ENCODE data around the gene PDE2A.
"Not testable (repeated sequence)": the region's sequence is repeated elsewhere in the genome, so short reads cannot be mapped to it uniquely, and the experiment has no call there.

Gene PDE2A

GRCh38 chr11:72580642-72580950, 93.6 kb downstream of the PDE2A start:
- H3K36me3 ChIP-seq (ENCODE audit: insufficient read depth, low read length) = no peaks in the 10 kb centered on the region
- H3K9me3 ChIP-seq (ENCODE audit: control insufficient read depth, insufficient read depth, low read length) = no peaks in the 10 kb centered on the region; the same call in 1 of the 2 replicates
- H3K9ac ChIP-seq (ENCODE audit: low read depth, low read length) = no peak overlapping the region
- no peaks in the 10 kb centered on the region for H3K4me1 ChIP-seq (ENCODE audit: insufficient read depth, low read length)

GRCh38 chr11:72579816-72580641, 94.2 kb downstream of the PDE2A start:
- H3K4me1 ChIP-seq (ENCODE audit: insufficient read depth, low read length) = no peaks in the 10 kb centered on the region
- no peaks in the 10 kb centered on the region for H3K36me3 ChIP-seq (ENCODE audit: insufficient read depth, low read length)
- H3K9ac ChIP-seq (ENCODE audit: low read depth, low read length) = no peak overlapping the region
- H3K9me3 ChIP-seq (ENCODE audit: control insufficient read depth, insufficient read depth, low read length) = no peaks in the 10 kb centered on the region; the same call in 1 of the 2 replicates

- Histone ChIP-seq H3K9me3 (ENCODE audit: control insufficient read depth, insufficient read depth, low read length) (no peaks in the 10 kb centered on the region; the same call in 1 of the 2 replicates), H3K9ac (ENCODE audit: low read depth, low read length) (no peak overlapping the region), H3K4me1 (ENCODE audit: insufficient read depth, low read length) (no peaks in the 10 kb centered on the region), H3K36me3 (ENCODE audit: insufficient read depth, low read length) (no peaks in the 10 kb centered on the region)
Measured at GRCh38 chr11:72578991-72579815, 95.0 kb downstream of the PDE2A start.

GRCh38 chr11:72578566-72578965, 95.7 kb downstream of the PDE2A start:
- Histone ChIP-seq H3K9ac (ENCODE audit: low read depth, low read length) (no peak overlapping the region), H3K4me1 (ENCODE audit: insufficient read depth, low read length) (no peaks in the 10 kb centered on the region), H3K36me3 (ENCODE audit: insufficient read depth, low read length) (no peaks in the 10 kb centered on the region), H3K9me3 (ENCODE audit: control insufficient read depth, insufficient read depth, low read length) (no peaks in the 10 kb centered on the region; the same call in 1 of the 2 replicates)

- H3K9me3 ChIP-seq (ENCODE audit: control insufficient read depth, insufficient read depth, low read length) = no peaks in the 10 kb centered on the region
- H3K36me3 ChIP-seq (ENCODE audit: insufficient read depth, low read length) = no peaks in the 10 kb centered on the region
- no peak overlapping the region for H3K9ac ChIP-seq (ENCODE audit: low read depth, low read length)
- no peaks in the 10 kb centered on the region for H3K4me1 ChIP-seq (ENCODE audit: insufficient read depth, low read length)
Measured at GRCh38 chr11:72578051-72578450, 96.2 kb downstream of the PDE2A start.

GRCh38 chr11:72577271-72577721, 96.9 kb downstream of the PDE2A start:
- H3K9ac ChIP-seq (ENCODE audit: low read depth, low read length) = no peak overlapping the region
- H3K9me3 ChIP-seq (ENCODE audit: control insufficient read depth, insufficient read depth, low read length) = no peaks in the 10 kb centered on the region
- H3K4me1 ChIP-seq (ENCODE audit: insufficient read depth, low read length) = no peaks in the 10 kb centered on the region; the same call in 1 of the 2 replicates
- no peaks in the 10 kb centered on the region for H3K36me3 ChIP-seq (ENCODE audit: insufficient read depth, low read length)

GRCh38 chr11:72576661-72577060, 97.6 kb downstream of the PDE2A start:
- Histone ChIP-seq H3K9me3 (ENCODE audit: control insufficient read depth, insufficient read depth, low read length) (no peaks in the 10 kb centered on the region), H3K36me3 (ENCODE audit: insufficient read depth, low read length) (no peaks in the 10 kb centered on the region), H3K4me1 (ENCODE audit: insufficient read depth, low read length) (no peaks in the 10 kb centered on the region; the same call in 1 of the 2 replicates), H3K9ac (ENCODE audit: low read depth, low read length) (no peak overlapping the region)

GRCh38 chr11:72576243-72576595, 98.0 kb downstream of the PDE2A start:
- no peaks in the 10 kb centered on the region; the same call in 1 of the 2 replicates for H3K4me1 ChIP-seq (ENCODE audit: insufficient read depth, low read length)
- no peaks in the 10 kb centered on the region for H3K9me3 ChIP-seq (ENCODE audit: control insufficient read depth, insufficient read depth, low read length)
- H3K36me3 ChIP-seq (ENCODE audit: insufficient read depth, low read length) = no peaks in the 10 kb centered on the region
- no peak overlapping the region for H3K9ac ChIP-seq (ENCODE audit: low read depth, low read length)

GRCh38 chr11:72575533-72576242, 98.5 kb downstream of the PDE2A start:
- no peaks in the 10 kb centered on the region for H3K36me3 ChIP-seq (ENCODE audit: insufficient read depth, low read length)
- H3K9ac ChIP-seq (ENCODE audit: low read depth, low read length) = no peak overlapping the region
- H3K4me1 ChIP-seq (ENCODE audit: insufficient read depth, low read length) = no peaks in the 10 kb centered on the region; the same call in 1 of the 2 replicates
- no peaks in the 10 kb centered on the region for H3K9me3 ChIP-seq (ENCODE audit: control insufficient read depth, insufficient read depth, low read length)

GRCh38 chr11:72574548-72575460, 99.4 kb downstream of the PDE2A start:
- no peak overlapping the region for H3K9ac ChIP-seq (ENCODE audit: low read depth, low read length)
- no peaks in the 10 kb centered on the region; the same call in 1 of the 2 replicates for H3K4me1 ChIP-seq (ENCODE audit: insufficient read depth, low read length)
- no peaks in the 10 kb centered on the region for H3K36me3 ChIP-seq (ENCODE audit: insufficient read depth, low read length)
- no peaks in the 10 kb centered on the region for H3K9me3 ChIP-seq (ENCODE audit: control insufficient read depth, insufficient read depth, low read length)

GRCh38 chr11:72573855-72574445, 100.3 kb downstream of the PDE2A start:
- H3K9me3 ChIP-seq (ENCODE audit: control insufficient read depth, insufficient read depth, low read length) = no peaks in the 10 kb centered on the region
- H3K9ac ChIP-seq (ENCODE audit: low read depth, low read length) = no peak overlapping the region
- H3K4me1 ChIP-seq (ENCODE audit: insufficient read depth, low read length) = no peaks in the 10 kb centered on the region; the same call in 1 of the 2 replicates
- no peaks in the 10 kb centered on the region for H3K36me3 ChIP-seq (ENCODE audit: insufficient read depth, low read length)

GRCh38 chr11:72573072-72573854, 101.0 kb downstream of the PDE2A start:
- Histone ChIP-seq H3K36me3 (ENCODE audit: insufficient read depth, low read length) (no peaks in the 10 kb centered on the region), H3K4me1 (ENCODE audit: insufficient read depth, low read length) (no peaks in the 10 kb centered on the region; the same call in 1 of the 2 replicates), H3K9ac (ENCODE audit: low read depth, low read length) (no peak overlapping the region), H3K9me3 (ENCODE audit: control insufficient read depth, insufficient read depth, low read length) (no peaks in the 10 kb centered on the region)

GRCh38 chr11:72572540-72572939, 101.7 kb downstream of the PDE2A start:
- H3K36me3 ChIP-seq (ENCODE audit: insufficient read depth, low read length); H3K9ac ChIP-seq (ENCODE audit: low read depth, low read length); H3K4me1 ChIP-seq (ENCODE audit: insufficient read depth, low read length); H3K9me3 ChIP-seq (ENCODE audit: control insufficient read depth, insufficient read depth, low read length): not testable (repeated sequence)

Measured in ES-I3 (cell line).